ENCODE data around the gene RAB15.

Gene RAB15

GRCh38 chr14:64987438-64987767, 15.3 kb upstream of the RAB15 start:
- DNase-seq: no peak

GRCh38 chr14:64986648-64987437, 14.7 kb upstream of the RAB15 start, which contains the start of gene FNTB:
Gene FNTB (plus strand): TSS chr14:64986895. CDS start chr14:64986954, 59 bp downstream.
- peak; percentile 99 for DNase-seq

GRCh38 chr14:64983439-64984310, 11.5 kb upstream of the RAB15 start:
- peak; percentile 60 for DNase-seq

- no peak for DNase-seq
These were observed 7.4 kb upstream of the RAB15 start for GRCh38 chr14:64979336-64980074.

- no peak for DNase-seq
These were observed 2.4 kb upstream of the RAB15 start for GRCh38 chr14:64974563-64974962.

- DNase-seq: no peak
These were observed 1.7 kb upstream of the RAB15 start for GRCh38 chr14:64973826-64974225.

- DNase-seq: no peak
These were observed 898 bp upstream of the RAB15 start for GRCh38 chr14:64973026-64973442.

GRCh38 chr14:64971491-64971942, 619 bp downstream of the RAB15 start:
- DNase-seq: no peak

- DNase-seq: no peak
These were observed 1.2 kb downstream of the RAB15 start for GRCh38 chr14:64970776-64971477.

- no peak for DNase-seq
These were observed 2.1 kb downstream of the RAB15 start for GRCh38 chr14:64970041-64970440.

GRCh38 chr14:64968651-64969050, 3.5 kb downstream of the RAB15 start:
- DNase-seq: no peak

GRCh38 chr14:64968167-64968566, 4.0 kb downstream of the RAB15 start:
- peak; percentile 63 for DNase-seq

GRCh38 chr14:64966976-64967375, 5.2 kb downstream of the RAB15 start:
- DNase-seq: no peak

- DNase-seq: peak; percentile 80
These were observed 6.7 kb downstream of the RAB15 start for GRCh38 chr14:64965356-64966000.

- no peak for DNase-seq
These were observed 8.5 kb downstream of the RAB15 start for GRCh38 chr14:64963611-64964010.

GRCh38 chr14:64960762-64961276, 11.3 kb downstream of the RAB15 start:
- DNase-seq: peak; percentile 96

GRCh38 chr14:64958743-64959142, 13.4 kb downstream of the RAB15 start:
- no peak for DNase-seq

GRCh38 chr14:64958201-64958600, 13.9 kb downstream of the RAB15 start:
- no peak for DNase-seq

GRCh38 chr14:64956697-64957406, 15.3 kb downstream of the RAB15 start:
- no peak for DNase-seq

GRCh38 chr14:64955297-64955696, 16.8 kb downstream of the RAB15 start:
- DNase-seq: no peak

Data from NCI-H2171 (cell line).